Kasumi-1 (cell line): ENCODE results near the gene CTDSPL.

Source experiments
- DNase-seq, 2 experiments: peaks; one replicate each; lab custom pipeline; 2025; lab: John Stamatoyannopoulos, UW

CTDSPL gene

GRCh38 chr3:37943631-37944314 lies 82.1 kb downstream of the CTDSPL start:
- no peak for DNase-seq

GRCh38 chr3:37944391-37944842 lies 82.7 kb downstream of the CTDSPL start:
- peak; percentile 23 to 46 for DNase-seq

- DNase-seq: no peak
These were observed 83.6 kb downstream of the CTDSPL start for GRCh38 chr3:37945156-37945806.

GRCh38 chr3:37945807-37946530 lies 84.3 kb downstream of the CTDSPL start:
- no peak for DNase-seq

- DNase-seq: no peak
These were observed 84.8 kb downstream of the CTDSPL start for GRCh38 chr3:37946531-37946889.

GRCh38 chr3:37949866-37950265 lies 88.2 kb downstream of the CTDSPL start:
- no peak for DNase-seq

GRCh38 chr3:37952564-37952963 lies 90.9 kb downstream of the CTDSPL start:
- DNase-seq: no peak

GRCh38 chr3:37953226-37953625 lies 91.5 kb downstream of the CTDSPL start:
- no peak for DNase-seq

- DNase-seq: peak; percentile 18 to 39
These were observed 92.2 kb downstream of the CTDSPL start for GRCh38 chr3:37953707-37954394.

GRCh38 chr3:37954881-37955280 lies 93.2 kb downstream of the CTDSPL start:
- no peak for DNase-seq

GRCh38 chr3:37955918-37956707 lies 94.4 kb downstream of the CTDSPL start:
- DNase-seq: peak; percentile 35 to 57

GRCh38 chr3:37956723-37957538 lies 95.3 kb downstream of the CTDSPL start:
- peak; percentile 23 to 24 for DNase-seq

- no peak for DNase-seq
These were observed 95.9 kb downstream of the CTDSPL start for GRCh38 chr3:37957539-37957936.

- DNase-seq: no peak
These were observed 100.1 kb downstream of the CTDSPL start for GRCh38 chr3:37961622-37962431.

GRCh38 chr3:37963016-37963415 lies 101.3 kb downstream of the CTDSPL start:
- no peak for DNase-seq

GRCh38 chr3:37963635-37964034 lies 102.0 kb downstream of the CTDSPL start:
- no peak for DNase-seq

GRCh38 chr3:37964146-37964545 lies 102.5 kb downstream of the CTDSPL start:
- no peak for DNase-seq

GRCh38 chr3:37964716-37965115 lies 103.0 kb downstream of the CTDSPL start:
- DNase-seq: no peak

GRCh38 chr3:37967260-37967881 lies 105.7 kb downstream of the CTDSPL start:
- DNase-seq: peak; percentile 72 to 84
